ENCODE results near the gene DLG5. TPM values are rescaled to one million over a fixed set of nuclear protein-coding genes. Genes with fewer than 3 reads are reported as not detected.

The DLG5 gene
- polyA plus RNA-seq, 3 donors = 0.14 to 0.77 TPM; not detected in 1

- Histone ChIP-seq H3K4me1 (ENCODE audit: control insufficient read depth in 1 of 2, insufficient read depth in 2 of 2, low read length in 2 of 2) (no peaks in the 10 kb centered on the region), H3K27me3 (ENCODE audit: control insufficient read depth in 2 of 2, insufficient read depth in 2 of 2, low read length in 2 of 2) (no peaks in the 10 kb centered on the region), H3K4me2 (replicated peaks; ENCODE audit: extremely low read depth, low read length, poor library complexity, severe bottlenecking) (no peak overlapping the region), H3K9me3 (replicated peaks in 1 of 2; ENCODE audit: control insufficient read depth in 1 of 2, insufficient read depth in 1 of 2, low read length in 2 of 2) (no peaks in the 10 kb centered on the region), H3K79me2 (ENCODE audit: insufficient read depth, low read length) (no peaks in the 10 kb centered on the region), H3K9ac (ENCODE audit: insufficient read depth, low read length, poor library complexity, severe bottlenecking) (no peak overlapping the region), H4K20me1 (ENCODE audit: insufficient read depth, low read length) (no peaks in the 10 kb centered on the region), H3K4me3 (replicated peaks in 1 of 3; ENCODE audit: low read depth in 2 of 3, low read length in 3 of 3) (no peak overlapping the region), H3K27ac (ENCODE audit: low read depth in 1 of 2, low read length in 2 of 2) (no peak overlapping the region), H2AFZ (ENCODE audit: insufficient read depth, low read depth, low read length, poor library complexity, severe bottlenecking) (no peak overlapping the region), H3K36me3 (replicated peaks in 1 of 2; ENCODE audit: control insufficient read depth in 1 of 2, insufficient read depth in 2 of 2, low read length in 2 of 2) (no peaks in the 10 kb centered on the region)
- no peak overlapping the region for H3K27ac Mint-ChIP-seq
- H3K9me3 Mint-ChIP-seq = no peaks in the 10 kb centered on the region
- H3K27me3 Mint-ChIP-seq (ENCODE audit: low read depth in 3 of 3) = peaks cover 0 to 4% (median 0%) of the 10 kb centered on the region in 3 donors
- 100% methylated on average over 1 of the region's 7 CpGs for WGBS (ENCODE audit: insufficient coverage)
- no peak for DNase-seq
- H3K4me1 Mint-ChIP-seq = peaks cover 5% of the 10 kb centered on the region
- TF ChIP-seq CTCF (IDR thresholded peaks at IDR 0.05) = no peak
- intact Hi-C loops (cut with micrococcal nuclease) = no loop called here
- H3K36me3 Mint-ChIP-seq = no peaks in the 10 kb centered on the region
- H3K4me3 Mint-ChIP-seq = no peak overlapping the region
Observed at GRCh38 chr10:77844177-77844576, 82.4 kb downstream of the DLG5 start.

- intact Hi-C loops (cut with micrococcal nuclease) = no loop called here
- Mint-ChIP-seq H3K27me3 (ENCODE audit: low read depth in 3 of 3) (peaks cover 0 to 4% (median 0%) of the 10 kb centered on the region in 3 donors), H3K27ac (peak overlapping the region in 1 of 7 donors; percentile 82), H3K36me3 (no peaks in the 10 kb centered on the region), H3K4me3 (no peak overlapping the region), H3K4me1 (peaks cover 5% of the 10 kb centered on the region), H3K9me3 (no peaks in the 10 kb centered on the region)
- Histone ChIP-seq H3K9me3 (replicated peaks in 1 of 2; ENCODE audit: control insufficient read depth in 1 of 2, insufficient read depth in 1 of 2, low read length in 2 of 2) (no peaks in the 10 kb centered on the region), H3K27ac (ENCODE audit: low read depth in 1 of 2, low read length in 2 of 2) (no peak overlapping the region), H3K9ac (ENCODE audit: insufficient read depth, low read length, poor library complexity, severe bottlenecking) (no peak overlapping the region), H3K4me1 (ENCODE audit: control insufficient read depth in 1 of 2, insufficient read depth in 2 of 2, low read length in 2 of 2) (no peaks in the 10 kb centered on the region), H3K36me3 (replicated peaks in 1 of 2; ENCODE audit: control insufficient read depth in 1 of 2, insufficient read depth in 2 of 2, low read length in 2 of 2) (no peaks in the 10 kb centered on the region), H3K27me3 (ENCODE audit: control insufficient read depth in 2 of 2, insufficient read depth in 2 of 2, low read length in 2 of 2) (no peaks in the 10 kb centered on the region), H4K20me1 (ENCODE audit: insufficient read depth, low read length) (no peaks in the 10 kb centered on the region), H2AFZ (ENCODE audit: insufficient read depth, low read depth, low read length, poor library complexity, severe bottlenecking) (no peak overlapping the region), H3K4me3 (replicated peaks in 1 of 3; ENCODE audit: low read depth in 2 of 3, low read length in 3 of 3) (no peak overlapping the region), H3K4me2 (replicated peaks; ENCODE audit: extremely low read depth, low read length, poor library complexity, severe bottlenecking) (no peak overlapping the region), H3K79me2 (ENCODE audit: insufficient read depth, low read length) (no peaks in the 10 kb centered on the region)
- 98% methylated on average over 11 of the region's 11 CpGs for WGBS (ENCODE audit: insufficient coverage)
- DNase-seq = no peak
- no peak for TF ChIP-seq CTCF (IDR thresholded peaks at IDR 0.05)
Observed at GRCh38 chr10:77843264-77843663, 83.3 kb downstream of the DLG5 start.

All from CD14-positive monocyte (primary cell).